ENCODE measurements around the gene UBN1. TPM values are rescaled to one million over a fixed set of nuclear protein-coding genes. Genes with fewer than 3 reads are reported as not detected.

The UBN1 gene
- total RNA-seq, 1 experiment from 2014 or later, result 63.1 TPM

- Histone ChIP-seq H3K4me3 (ENCODE audit: low read depth in 2 of 2, low read length in 2 of 2) (no peak overlapping the region), H3K9me3 (ENCODE audit: control insufficient read depth, insufficient read depth, low read depth, low read length) (peaks cover 8% of the 10 kb centered on the region; the same call in 1 of the 2 replicates), H3K4me1 (ENCODE audit: control insufficient read depth, insufficient read depth, low read length) (peaks cover 2% of the 10 kb centered on the region; the same call in 1 of the 2 replicates), H3K27ac (ENCODE audit: low read length) (no peak overlapping the region), H3K27me3 (ENCODE audit: control insufficient read depth, insufficient read depth, low read length) (no peaks in the 10 kb centered on the region), H3K36me3 (ENCODE audit: control insufficient read depth, insufficient read depth, low read length) (no peaks in the 10 kb centered on the region)
- intact Hi-C loops (cut with micrococcal nuclease; ENCODE audit: unreplicated experiment) (no loop called here), in situ Hi-C loops (cut with HindIII; ENCODE audit: low pct_unique_long_range_greater_than_20kb, low sequenced_read_pairs) (no loop called here)
- BruUV-seq (replicated peaks), result no TSS peak
- ATAC-seq (no peak), DNase-seq (ENCODE audit: low read depth, low spot score) (no peak)
- ChIA-PET CTCF (no interaction called here), POLR2A (no interaction called here)
- TF ChIP-seq REST (IDR thresholded peaks at IDR 0.05; ENCODE audit: insufficient read depth in 1 of 2, low read depth in 2 of 2, low read length in 1 of 2), result no peak
- no peak for TF ChIP-seq CTCF (IDR thresholded peaks at IDR 0.05)
- TF ChIP-seq SIN3A (IDR thresholded peaks at IDR 0.05; ENCODE audit: borderline replicate concordance, insufficient read depth, low read depth, low read length), result no peak
- no peak for TF ChIP-seq TCF7L2 (IDR thresholded peaks at IDR 0.05; ENCODE audit: low read depth, low read length)
- TF ChIP-seq POLR2AphosphoS5 (IDR thresholded peaks at IDR 0.05; ENCODE audit: low read depth, low read length), result no peak
Measured at GRCh38 chr16:4926928-4927327, 79.6 kb downstream of the UBN1 start.

GRCh38 chr16:4927661-4928060 lies 80.4 kb downstream of the UBN1 start:
- intact Hi-C loops (cut with micrococcal nuclease; ENCODE audit: unreplicated experiment) (no loop called here), in situ Hi-C loops (cut with HindIII; ENCODE audit: low pct_unique_long_range_greater_than_20kb, low sequenced_read_pairs) (no loop called here)
- DNase-seq (ENCODE audit: low read depth, low spot score) (no peak), ATAC-seq (no peak)
- Histone ChIP-seq H3K27ac (ENCODE audit: low read length) (no peak overlapping the region), H3K4me1 (ENCODE audit: control insufficient read depth, insufficient read depth, low read length) (peaks cover 2% of the 10 kb centered on the region; the same call in 1 of the 2 replicates), H3K9me3 (ENCODE audit: control insufficient read depth, insufficient read depth, low read depth, low read length) (peaks cover 8% of the 10 kb centered on the region; the same call in 1 of the 2 replicates), H3K36me3 (ENCODE audit: control insufficient read depth, insufficient read depth, low read length) (no peaks in the 10 kb centered on the region), H3K4me3 (ENCODE audit: low read depth in 2 of 2, low read length in 2 of 2) (no peak overlapping the region), H3K27me3 (ENCODE audit: control insufficient read depth, insufficient read depth, low read length) (no peaks in the 10 kb centered on the region)
- CTCF ChIA-PET, result no interaction called here
- TF ChIP-seq CTCF (IDR thresholded peaks at IDR 0.05), result no peak
- TF ChIP-seq TCF7L2 (IDR thresholded peaks at IDR 0.05; ENCODE audit: low read depth, low read length), result no peak
- POLR2A ChIA-PET, result interaction anchor here (0.5 to 0.6 kb wide), 2 partner anchors 21 to 134 kb away, joined by 3 to 5 read pairs; no protein-coding TSS in a partner anchor
- no TSS peak for BruUV-seq (replicated peaks)
